Common myeloid progenitor, CD34-positive (primary cell): ENCODE measurements around the gene EML2.
A peak's percentile ranks its signal among the peaks of the same experiment; 100 is the strongest.

Experiments
- CTCF ChIA-PET: fragments of 350-600 bp; sonication (Branson Sonifier 250); formaldehyde crosslinking; loops from one replicate; lab custom pipeline; 2021; ENCODE audit warnings: antibody characterized with exemption; lab: Charles Lee
- POLR2A ChIA-PET: fragments of 350-600 bp; sonication (Branson Sonifier 250); formaldehyde crosslinking; loops from one replicate; lab custom pipeline; 2021; ENCODE audit warnings: antibody characterized with exemption; lab: Charles Lee
- DNase-seq, 3 donors: peaks; one replicate each; pipeline versions ENCODE4 v3.0.0 to v3.0.0-alpha.2; 2013
- H3K27ac ChIP-seq, 2 experiments: 1 replicate in 1 of 2; 2 replicates in 1 of 2; pipeline ENCODE4 v1.7.0; 2013; ENCODE audit warnings: inconsistent platforms in 2 of 2, low read length in 2 of 2, mild to moderate bottlenecking in 2 of 2, low read depth in 1 of 2, moderate library complexity in 1 of 2; ENCODE audit not compliant: severe bottlenecking in 2 of 2, insufficient read depth in 1 of 2, poor library complexity in 1 of 2
- H3K27me3 ChIP-seq, 5 experiments: replicated peaks in 2 of 5; 1 replicate in 3 of 5; 2 replicates in 2 of 5; pipeline versions ENCODE4 v1.6.1 to v1.7.0; 2013; ENCODE audit warnings: low read length in 4 of 5, mild to moderate bottlenecking in 2 of 5, moderate library complexity in 2 of 5, inconsistent platforms in 1 of 5; ENCODE audit not compliant: insufficient read depth in 5 of 5, control insufficient read depth in 4 of 5
- H3K36me3 ChIP-seq, 4 experiments: 1 replicate in 2 of 4; 2 replicates in 2 of 4; pipeline versions ENCODE4 v1.6.1 to v1.7.0; 2013; ENCODE audit warnings: low read length in 3 of 4, control low read depth in 1 of 4, mild to moderate bottlenecking in 1 of 4; ENCODE audit not compliant: control insufficient read depth in 4 of 4, insufficient read depth in 4 of 4
- H3K4me1 ChIP-seq, 4 experiments: 1 replicate in 3 of 4; 2 replicates in 1 of 4; pipeline versions ENCODE4 v1.6.1 to v1.7.1; 2013; ENCODE audit warnings: low read length in 3 of 4, mild to moderate bottlenecking in 3 of 4, control low read depth in 1 of 4, inconsistent platforms in 1 of 4, moderate library complexity in 1 of 4; ENCODE audit not compliant: control insufficient read depth in 4 of 4, insufficient read depth in 4 of 4; ENCODE audit errors: control extremely low read depth in 1 of 4
- H3K4me3 ChIP-seq, 7 experiments: 1 replicate in 4 of 7; 2 replicates in 3 of 7; pipeline versions ENCODE4 v1.5.1 to v1.7.0; 2013; ENCODE audit warnings: mild to moderate bottlenecking in 7 of 7, low read length in 6 of 7, moderate library complexity in 6 of 7, inconsistent platforms in 2 of 7, low read depth in 2 of 7, control low read depth in 1 of 7; ENCODE audit not compliant: insufficient read depth in 4 of 7, control insufficient read depth in 1 of 7; ENCODE audit errors: extremely low read depth in 1 of 7
- H3K9me3 ChIP-seq, 5 experiments: 1 replicate in 4 of 5; 2 replicates in 1 of 5; pipeline versions ENCODE4 v1.6.1 to v1.7.1; 2013; ENCODE audit warnings: low read length in 4 of 5, mild to moderate bottlenecking in 2 of 5, inconsistent platforms in 1 of 5, low read depth in 1 of 5, moderate library complexity in 1 of 5; ENCODE audit not compliant: control insufficient read depth in 4 of 5, insufficient read depth in 2 of 5; ENCODE audit errors: control extremely low read depth in 1 of 5
- WGBS: methylation state at CpG from one replicate; pipeline ENCODE4 v1.1.5; 2013; ENCODE audit not compliant: insufficient coverage; 5-methylcytosine and 5-hydroxymethylcytosine counted together

Gene EML2

DNA sequence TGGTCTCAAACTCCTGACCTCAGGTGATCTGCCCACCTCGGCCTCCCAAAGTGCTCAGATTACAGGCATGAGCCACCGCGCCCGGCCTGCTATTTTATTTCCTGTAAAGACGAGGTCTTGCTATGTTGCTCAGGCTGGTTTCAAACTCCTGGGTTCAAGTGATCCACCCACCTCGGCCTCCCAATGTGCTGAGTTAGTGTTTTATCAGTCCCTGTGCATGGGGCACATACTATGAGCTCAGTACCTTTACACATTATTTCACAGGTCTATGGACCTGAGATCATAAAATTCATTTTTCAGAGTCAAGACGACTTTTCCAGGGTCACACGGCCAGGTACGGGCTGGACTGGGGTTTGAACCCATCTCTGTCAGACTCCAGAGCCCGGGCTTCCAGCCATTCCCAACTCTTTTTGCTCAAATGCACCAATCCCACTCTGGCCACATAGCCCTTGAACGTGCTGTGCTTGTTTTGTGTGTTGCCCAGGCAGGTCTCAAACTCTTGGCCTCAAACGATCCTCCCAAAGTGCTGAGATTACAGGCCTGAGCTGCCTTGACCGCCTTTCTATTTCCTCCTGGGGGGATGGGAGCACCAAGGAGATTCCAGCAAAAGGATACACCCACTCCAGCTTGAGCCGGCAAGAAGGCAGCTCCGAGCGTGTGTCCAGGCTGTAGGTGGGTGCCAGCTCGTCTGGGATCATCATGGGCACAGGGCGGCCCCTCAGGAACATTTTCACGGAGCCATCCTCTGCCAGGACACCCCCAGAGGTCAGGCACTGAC lies 1.1 kb downstream of the EML2 start:
- WGBS, result 95% methylated on average over 17 of the region's 19 CpGs
- no peaks in the 10 kb centered on the region for H3K27me3 ChIP-seq
- peaks cover 0 to 39% (median 35%) of the 10 kb centered on the region in 4 experiments for H3K4me1 ChIP-seq
- no peak for DNase-seq
- ChIA-PET POLR2A (no interaction called here), CTCF (interaction anchor here (1.0 to 1.1 kb wide), 2 partner anchors 41 to 140 kb away, joined by 3 read pairs; partner anchors contain the start of gene PPM1N)
- peaks cover 0 to 9% (median 1%) of the 10 kb centered on the region in 4 experiments for H3K36me3 ChIP-seq
- peak overlapping the region; percentile 40 to 78 for H3K27ac ChIP-seq
- peak overlapping the region in 4 of 7 experiments; percentile 73 to 91 (median 82) for H3K4me3 ChIP-seq
- no peaks in the 10 kb centered on the region for H3K9me3 ChIP-seq

- ChIA-PET CTCF (no interaction called here), POLR2A (no interaction called here)
- H3K9me3 ChIP-seq, result no peaks in the 10 kb centered on the region
- no peaks in the 10 kb centered on the region for H3K27me3 ChIP-seq
- H3K36me3 ChIP-seq, result peaks cover 0 to 9% (median 1%) of the 10 kb centered on the region in 4 experiments
- 100% methylated on average over 1 of the region's 2 CpGs for WGBS
- H3K27ac ChIP-seq, result no peak overlapping the region
- DNase-seq, result no peak
- peaks cover 0 to 28% (median 24%) of the 10 kb centered on the region in 4 experiments for H3K4me1 ChIP-seq
- H3K4me3 ChIP-seq, result no peak overlapping the region
These were observed 2.3 kb downstream of the EML2 start for GRCh38 chr19:45636902-45637301.

- no peak overlapping the region for H3K4me3 ChIP-seq
- peaks cover 0 to 22% (median 18%) of the 10 kb centered on the region in 4 experiments for H3K4me1 ChIP-seq
- WGBS, result no CpG with 5 or more reads among the region's 1 CpG
- POLR2A ChIA-PET, result no interaction called here
- no peak overlapping the region for H3K27ac ChIP-seq
- H3K9me3 ChIP-seq, result no peaks in the 10 kb centered on the region
- H3K27me3 ChIP-seq, result no peaks in the 10 kb centered on the region
- H3K36me3 ChIP-seq, result peaks cover 0 to 9% (median 1%) of the 10 kb centered on the region in 4 experiments
- CTCF ChIA-PET, result interaction anchor here (1.1 kb wide), 1 partner anchor 9 kb away, joined by 3 read pairs; no protein-coding TSS in a partner anchor
- no peak for DNase-seq
These were observed 2.9 kb downstream of the EML2 start for GRCh38 chr19:45636275-45636674.

GRCh38 chr19:45632468-45633196 lies 6.6 kb downstream of the EML2 start:
- Histone ChIP-seq H3K27me3 (no peaks in the 10 kb centered on the region), H3K4me3 (no peak overlapping the region), H3K9me3 (no peaks in the 10 kb centered on the region), H3K27ac (no peak overlapping the region), H3K4me1 (no peaks in the 10 kb centered on the region), H3K36me3 (peaks cover 7 to 29% (median 11%) of the 10 kb centered on the region in 4 experiments)
- 91% methylated on average over 17 of the region's 27 CpGs for WGBS
- CTCF ChIA-PET, result interaction anchor here (0.7 kb wide), 1 partner anchor 9 kb away, joined by 3 read pairs; no protein-coding TSS in a partner anchor
- DNase-seq, result peak; percentile 34 to 39 (median 37)
- POLR2A ChIA-PET, result no interaction called here

DNA sequence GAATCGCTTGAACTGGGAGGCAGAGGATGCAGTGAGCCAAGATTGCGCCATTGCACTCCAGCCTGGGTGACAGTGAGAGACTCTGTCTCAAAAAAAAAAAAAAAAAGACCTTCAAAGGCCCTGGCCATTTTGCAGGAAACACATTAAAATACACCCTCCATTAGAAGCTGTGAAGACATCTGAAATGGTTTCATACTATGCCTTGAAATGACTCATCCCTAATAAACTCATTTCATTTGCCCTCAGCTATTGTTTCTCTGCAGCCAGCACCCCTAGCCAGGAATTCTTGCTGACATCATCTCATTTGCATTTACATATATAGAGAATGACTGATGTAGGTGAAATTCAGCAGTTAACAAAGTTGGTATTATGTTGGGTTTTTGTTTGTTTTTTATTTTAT lies 8.7 kb downstream of the EML2 start:
- no peak for DNase-seq

DNA sequence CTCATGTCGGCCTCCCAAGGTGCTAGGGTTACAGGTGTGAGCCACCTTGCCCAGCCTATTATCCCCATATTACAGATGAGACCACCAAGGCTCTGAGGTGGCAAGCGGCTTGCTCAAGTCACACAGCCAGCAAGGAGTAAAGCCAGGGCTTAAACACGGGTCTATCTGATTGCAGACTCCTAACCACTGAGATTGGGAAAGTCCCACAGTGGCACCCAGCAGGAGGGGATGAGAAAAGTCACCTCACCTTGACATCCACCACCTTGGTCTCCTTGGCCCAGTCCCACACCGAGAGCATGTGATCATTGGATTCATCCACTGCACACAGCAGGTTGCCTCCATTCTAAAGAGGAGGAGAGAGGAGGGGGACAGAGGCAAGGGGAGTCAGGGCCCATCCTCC lies 9.5 kb downstream of the EML2 start:
- no peak for DNase-seq
- 100% methylated on average over 1 of the region's 4 CpGs for WGBS
- ChIA-PET CTCF (interaction anchor here (1.3 kb wide), 1 partner anchor 114 kb away, joined by 3 read pairs; no protein-coding TSS in a partner anchor), POLR2A (no interaction called here)
- Histone ChIP-seq H3K27ac (no peak overlapping the region), H3K4me3 (no peak overlapping the region), H3K27me3 (no peaks in the 10 kb centered on the region), H3K4me1 (no peaks in the 10 kb centered on the region), H3K36me3 (peaks cover 7 to 43% (median 14%) of the 10 kb centered on the region in 4 experiments), H3K9me3 (no peaks in the 10 kb centered on the region)

More for the DNA sequence above, 8.7 kb downstream of the EML2 start:
- no peaks in the 10 kb centered on the region for H3K9me3 ChIP-seq
- no peak overlapping the region for H3K4me3 ChIP-seq
- H3K36me3 ChIP-seq, result peaks cover 7 to 38% (median 14%) of the 10 kb centered on the region in 4 experiments
- ChIA-PET POLR2A (no interaction called here), CTCF (interaction anchor here (1.2 to 1.9 kb wide), 3 partner anchors 22 to 39 kb away, joined by 3 to 5 read pairs (median 4); no protein-coding TSS in a partner anchor)
- H3K27me3 ChIP-seq, result no peaks in the 10 kb centered on the region
- H3K27ac ChIP-seq, result no peak overlapping the region
- 100% methylated on average over 2 of the region's 2 CpGs for WGBS
- no peaks in the 10 kb centered on the region for H3K4me1 ChIP-seq
